ENCODE measurements around the gene ZNF469.

The ZNF469 gene

DNA sequence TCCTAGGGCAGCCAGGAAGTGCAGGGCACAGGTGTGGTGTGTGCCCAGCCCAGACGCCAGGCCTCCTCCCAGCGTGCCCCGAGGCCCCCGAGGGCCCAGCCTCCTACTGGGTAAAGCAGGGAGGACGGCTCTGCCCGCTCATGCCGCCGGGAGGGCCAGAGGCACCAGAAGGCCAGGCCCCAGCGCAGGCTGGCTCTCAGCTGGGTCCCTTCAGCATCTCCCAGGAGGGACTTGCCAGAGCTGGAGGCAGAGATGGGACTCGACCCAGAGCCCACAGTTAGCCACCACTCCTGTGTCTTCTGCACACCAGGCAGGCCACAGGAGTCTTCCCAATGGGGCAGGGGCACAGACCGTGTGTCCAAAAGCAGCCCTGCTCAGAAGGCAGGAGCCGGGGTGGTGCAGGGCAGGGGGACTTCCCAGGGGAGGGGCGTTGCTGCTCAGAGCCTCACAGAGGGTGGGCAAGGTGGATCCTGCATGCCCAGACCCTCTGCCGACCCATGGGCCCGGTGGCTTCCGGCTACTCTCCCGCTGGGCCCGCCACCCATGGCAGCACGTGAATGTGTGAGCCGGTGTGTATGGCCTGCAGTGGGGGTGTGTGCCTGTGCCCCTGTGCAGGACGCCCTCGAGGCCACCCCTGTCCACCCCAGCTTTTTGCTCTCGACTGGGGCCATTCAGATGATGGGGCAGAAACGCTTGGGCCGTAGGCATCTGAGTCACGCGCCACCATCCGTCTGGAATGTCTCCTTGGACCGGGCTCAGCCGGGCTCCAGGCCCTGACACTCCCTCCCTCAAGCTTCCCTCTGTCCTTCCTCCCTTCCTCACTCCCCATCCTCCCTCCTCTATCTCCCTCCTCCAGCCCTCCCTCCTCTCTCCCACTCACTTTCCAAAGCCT, 5.7 kb upstream of the ZNF469 start:
- no peak overlapping the region for H3K4me3 Mint-ChIP-seq
- H3K4me1 Mint-ChIP-seq (ENCODE audit: low read depth), result no peaks in the 10 kb centered on the region
- H3K27ac Mint-ChIP-seq, result no peak overlapping the region
- H3K9me3 Mint-ChIP-seq, result no peaks in the 10 kb centered on the region
- no peaks in the 10 kb centered on the region for H3K36me3 Mint-ChIP-seq (ENCODE audit: low read depth)
- H3K27me3 Mint-ChIP-seq (ENCODE audit: low read depth), result peaks cover under 1% of the 10 kb centered on the region

DNA sequence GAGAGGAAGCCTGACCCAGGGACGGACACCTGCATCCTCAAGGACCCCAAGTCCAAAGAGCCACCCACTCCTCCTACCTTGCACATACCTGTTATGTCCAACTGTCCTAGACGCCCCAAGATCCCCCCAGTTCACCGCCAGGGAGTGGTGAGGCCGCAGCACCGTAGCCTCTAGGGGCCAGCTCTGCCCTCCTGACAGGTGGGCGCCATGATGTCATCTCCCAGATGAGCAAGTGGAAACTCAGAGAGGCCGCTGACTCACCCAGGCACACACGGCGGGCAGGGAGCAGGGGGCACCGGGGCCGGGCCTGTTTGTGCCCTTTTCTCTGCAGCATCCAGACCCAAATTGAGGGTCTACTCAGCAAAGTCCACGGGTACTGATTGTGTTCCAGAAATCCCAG, 4.8 kb upstream of the ZNF469 start:
- H3K4me3 Mint-ChIP-seq, result no peak overlapping the region
- H3K4me1 Mint-ChIP-seq (ENCODE audit: low read depth), result no peaks in the 10 kb centered on the region
- H3K27me3 Mint-ChIP-seq (ENCODE audit: low read depth), result peaks cover 7% of the 10 kb centered on the region
- H3K36me3 Mint-ChIP-seq (ENCODE audit: low read depth), result no peaks in the 10 kb centered on the region
- H3K27ac Mint-ChIP-seq, result no peak overlapping the region
- H3K9me3 Mint-ChIP-seq, result no peaks in the 10 kb centered on the region

DNA sequence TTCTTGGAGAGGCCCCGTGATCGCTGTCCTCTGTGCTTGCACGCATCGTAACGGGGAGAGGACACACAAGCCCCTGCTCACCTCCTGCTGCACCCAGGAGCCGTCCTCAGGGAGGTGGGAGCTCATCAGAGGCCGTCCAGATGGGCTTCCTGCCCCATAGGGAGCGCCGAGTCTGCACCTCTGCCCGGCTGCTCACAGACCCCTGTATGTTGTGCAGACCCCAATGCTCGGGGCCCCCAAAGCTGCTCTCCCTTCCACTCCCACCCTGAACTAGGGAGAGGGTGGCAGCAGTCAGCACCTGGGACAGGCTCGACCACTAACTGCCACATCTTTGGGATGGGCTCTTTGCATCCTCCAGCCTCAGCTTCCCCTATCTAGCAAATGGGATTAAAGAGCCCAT, 4.4 kb upstream of the ZNF469 start:
- H3K27ac Mint-ChIP-seq, result no peak overlapping the region
- H3K36me3 Mint-ChIP-seq (ENCODE audit: low read depth), result no peaks in the 10 kb centered on the region
- no peak overlapping the region for H3K4me3 Mint-ChIP-seq

DNA sequence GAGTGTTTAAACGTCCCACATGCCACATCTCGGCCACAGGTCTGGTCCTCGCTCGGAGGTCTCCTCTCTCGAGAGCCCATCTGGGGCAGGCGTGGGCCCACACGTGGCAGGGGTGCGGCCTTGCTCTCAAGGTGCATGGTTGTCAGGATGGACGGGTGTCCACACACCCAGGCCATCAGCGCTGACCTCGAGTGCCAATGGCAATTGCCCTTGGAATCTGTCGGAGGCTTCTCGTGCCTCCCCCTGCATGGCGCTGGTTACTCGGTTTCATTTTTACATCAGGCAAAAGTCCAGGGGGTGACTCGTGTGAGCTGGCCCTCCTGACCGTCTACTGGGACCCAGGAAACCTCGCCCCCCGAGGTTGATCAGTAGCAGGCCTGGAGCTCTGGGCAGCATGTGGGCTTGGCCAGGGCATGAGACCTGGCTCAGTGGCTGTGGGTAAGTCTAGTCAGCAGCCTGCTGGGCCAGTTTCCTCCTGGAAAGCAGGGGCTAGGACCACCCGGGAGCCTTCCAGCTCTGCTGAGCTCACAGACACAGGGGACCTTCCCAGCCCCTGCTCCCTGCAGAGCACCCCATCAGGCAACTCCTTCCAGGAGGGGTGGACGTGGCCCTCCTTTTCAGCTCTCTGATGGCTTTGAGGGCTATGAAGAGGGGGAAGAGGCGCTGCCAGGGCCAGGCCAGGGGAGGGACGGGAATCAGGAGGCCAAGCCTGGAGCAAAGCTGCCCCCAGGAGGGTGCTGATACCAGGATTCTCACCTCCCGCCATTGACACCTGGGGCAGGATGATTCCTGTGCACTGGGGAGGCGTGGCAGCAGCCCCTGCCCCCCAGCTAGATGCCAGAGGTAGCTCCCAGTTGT, 3.7 kb upstream of the ZNF469 start:
- Mint-ChIP-seq H3K36me3 (ENCODE audit: low read depth) (no peaks in the 10 kb centered on the region), H3K4me3 (no peak overlapping the region), H3K27ac (no peak overlapping the region), H3K9me3 (no peaks in the 10 kb centered on the region), H3K4me1 (ENCODE audit: low read depth) (no peaks in the 10 kb centered on the region), H3K27me3 (ENCODE audit: low read depth) (peaks cover 9% of the 10 kb centered on the region)

More for the DNA sequence above, 4.4 kb upstream of the ZNF469 start:
- no peaks in the 10 kb centered on the region for H3K4me1 Mint-ChIP-seq (ENCODE audit: low read depth)
- H3K27me3 Mint-ChIP-seq (ENCODE audit: low read depth), result peaks cover 7% of the 10 kb centered on the region
- no peaks in the 10 kb centered on the region for H3K9me3 Mint-ChIP-seq

DNA sequence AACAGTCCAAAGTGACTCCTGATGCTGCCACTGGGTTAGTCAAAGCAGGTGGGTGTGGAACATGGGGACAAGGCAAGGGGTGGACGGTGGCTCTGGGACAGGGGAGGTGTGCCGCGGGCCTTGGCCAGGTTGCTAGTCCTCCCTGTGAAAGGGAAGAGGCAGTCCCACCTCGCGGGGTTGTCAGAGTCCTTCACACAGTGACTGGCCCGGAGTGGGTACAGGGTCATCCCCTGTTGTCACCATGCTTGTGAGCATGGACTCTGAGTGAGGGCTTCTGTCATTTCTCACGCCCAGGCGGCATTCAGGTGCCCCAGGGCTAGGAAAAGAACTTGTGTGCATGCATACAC, 3.1 kb upstream of the ZNF469 start:
- H3K9me3 Mint-ChIP-seq, result no peaks in the 10 kb centered on the region
- H3K36me3 Mint-ChIP-seq (ENCODE audit: low read depth), result no peaks in the 10 kb centered on the region
- peaks cover 16% of the 10 kb centered on the region for H3K27me3 Mint-ChIP-seq (ENCODE audit: low read depth)
- H3K27ac Mint-ChIP-seq, result no peak overlapping the region
- no peak overlapping the region for H3K4me3 Mint-ChIP-seq
- H3K4me1 Mint-ChIP-seq (ENCODE audit: low read depth), result no peaks in the 10 kb centered on the region

DNA sequence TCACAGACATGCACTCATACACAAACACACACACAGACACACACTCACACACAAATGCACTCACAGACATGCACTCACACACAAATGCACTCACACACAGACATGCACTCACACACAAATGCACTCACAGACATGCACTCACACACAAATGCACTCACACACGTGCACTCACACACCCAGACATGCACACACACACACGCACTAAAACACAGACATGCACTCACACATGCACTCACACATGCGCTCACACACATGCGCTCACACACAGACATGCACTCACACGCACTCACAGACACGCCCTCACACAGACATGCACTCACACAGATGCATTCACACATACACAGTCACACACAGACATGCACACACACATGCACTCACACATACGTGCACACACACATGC, 2.7 kb upstream of the ZNF469 start:
- H3K4me3 Mint-ChIP-seq, result no peak overlapping the region
- H3K36me3 Mint-ChIP-seq (ENCODE audit: low read depth), result no peaks in the 10 kb centered on the region
- no peak overlapping the region for H3K27ac Mint-ChIP-seq
- no peaks in the 10 kb centered on the region for H3K9me3 Mint-ChIP-seq
- H3K4me1 Mint-ChIP-seq (ENCODE audit: low read depth), result no peaks in the 10 kb centered on the region
- peaks cover 20% of the 10 kb centered on the region for H3K27me3 Mint-ChIP-seq (ENCODE audit: low read depth)

DNA sequence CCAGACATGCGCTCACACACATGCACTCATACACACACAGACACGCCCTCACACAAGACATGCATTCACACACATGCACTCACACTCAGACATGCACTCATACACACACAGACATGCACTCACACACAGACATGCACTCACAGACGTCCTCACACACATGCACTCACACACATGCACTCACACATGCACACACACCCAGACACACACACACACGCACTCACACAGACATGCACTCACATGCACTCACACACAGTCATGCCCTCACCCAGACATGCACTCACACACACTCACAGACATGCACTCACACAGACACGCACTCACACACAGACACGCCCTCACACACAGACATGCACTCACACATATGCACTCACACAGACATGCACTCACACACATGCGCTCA, 2.1 kb upstream of the ZNF469 start:
- Mint-ChIP-seq H3K4me3 (no peak overlapping the region), H3K4me1 (ENCODE audit: low read depth) (no peaks in the 10 kb centered on the region), H3K36me3 (ENCODE audit: low read depth) (no peaks in the 10 kb centered on the region)

DNA sequence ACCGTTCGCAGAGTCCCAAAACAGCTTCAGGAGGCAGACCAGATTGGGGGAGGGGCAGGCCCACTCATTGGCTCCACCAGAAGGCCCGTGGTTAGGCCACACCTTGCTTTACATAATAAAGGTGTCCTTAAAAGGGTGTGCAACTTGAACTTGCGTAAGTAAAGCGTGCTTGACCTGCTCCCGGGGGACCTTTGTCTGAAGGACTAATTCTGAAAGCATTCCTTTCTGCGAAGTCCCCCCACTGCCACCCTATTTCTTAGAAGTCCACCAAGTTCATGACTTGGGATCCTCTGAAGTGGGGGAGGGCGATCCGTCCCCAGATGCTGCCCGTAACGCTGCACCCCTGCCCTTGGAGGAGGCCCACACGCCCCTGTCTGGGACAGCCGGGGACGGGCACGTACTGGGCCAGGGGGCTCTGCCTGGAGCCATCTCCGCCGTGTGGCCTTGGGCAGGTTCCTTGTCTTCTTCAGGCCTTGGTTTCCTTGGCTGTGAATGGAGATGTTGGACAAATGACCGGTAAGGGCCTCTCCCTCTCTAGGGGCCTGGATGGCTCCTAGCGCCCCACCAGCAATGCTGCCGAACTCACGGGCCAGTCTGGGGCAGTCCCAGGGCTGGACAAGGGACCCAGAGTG, 823 bp upstream of the ZNF469 start:
- H3K4me3 Mint-ChIP-seq, result no peak overlapping the region
- no peaks in the 10 kb centered on the region for H3K4me1 Mint-ChIP-seq (ENCODE audit: low read depth)
- no peaks in the 10 kb centered on the region for H3K9me3 Mint-ChIP-seq
- peaks cover 24% of the 10 kb centered on the region for H3K27me3 Mint-ChIP-seq (ENCODE audit: low read depth)
- no peak overlapping the region for H3K27ac Mint-ChIP-seq
- no peaks in the 10 kb centered on the region for H3K36me3 Mint-ChIP-seq (ENCODE audit: low read depth)

More for the DNA sequence above, 2.1 kb upstream of the ZNF469 start:
- no peaks in the 10 kb centered on the region for H3K9me3 Mint-ChIP-seq
- H3K27ac Mint-ChIP-seq, result no peak overlapping the region
- H3K27me3 Mint-ChIP-seq (ENCODE audit: low read depth), result peaks cover 24% of the 10 kb centered on the region

DNA sequence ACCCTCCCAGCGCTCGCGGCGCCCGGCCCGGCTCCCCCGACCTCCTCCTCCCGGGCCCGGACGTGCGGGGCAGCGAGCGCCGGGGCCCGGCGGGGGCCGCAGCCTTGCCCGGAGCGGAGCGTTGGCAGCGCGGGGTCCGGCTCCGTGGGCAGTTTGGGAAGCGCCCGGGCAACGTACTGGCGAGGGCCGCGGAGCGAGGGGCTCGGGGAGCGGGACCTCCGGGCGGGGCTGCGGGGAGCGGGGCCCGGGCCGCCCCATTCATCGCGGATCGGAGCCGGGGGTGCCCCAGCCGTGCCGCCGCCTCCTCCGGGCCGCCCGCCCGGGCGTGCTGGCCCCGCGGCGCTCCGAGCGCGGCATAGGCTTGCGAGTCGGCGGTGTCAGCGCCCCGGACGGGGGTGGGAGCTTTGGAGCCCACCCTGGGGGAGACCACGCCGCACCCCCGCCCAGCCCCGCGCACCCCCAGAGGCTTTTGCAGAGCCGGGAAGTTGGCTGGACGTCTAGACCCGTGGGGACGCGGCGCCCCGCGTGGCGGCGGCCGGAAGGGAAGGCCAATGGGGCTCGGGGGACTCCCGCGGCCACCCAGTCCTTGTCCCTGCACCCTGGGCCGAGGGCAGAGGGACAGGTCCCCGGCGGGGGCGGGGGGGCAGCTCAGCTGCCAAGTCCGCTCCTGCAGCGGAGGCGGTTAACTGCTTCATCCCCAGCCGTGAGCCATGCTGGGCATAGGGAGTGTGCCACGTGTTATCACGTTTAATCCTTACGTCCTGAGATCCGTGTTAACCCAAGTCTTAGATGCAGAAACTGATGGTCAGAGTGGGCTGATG, 852 bp downstream of the ZNF469 start:
- peaks cover 24% of the 10 kb centered on the region for H3K27me3 Mint-ChIP-seq (ENCODE audit: low read depth)
- no peak overlapping the region for H3K4me3 Mint-ChIP-seq
- no peaks in the 10 kb centered on the region for H3K4me1 Mint-ChIP-seq (ENCODE audit: low read depth)
- no peak overlapping the region for H3K27ac Mint-ChIP-seq
- no peaks in the 10 kb centered on the region for H3K36me3 Mint-ChIP-seq (ENCODE audit: low read depth)
- H3K9me3 Mint-ChIP-seq, result no peaks in the 10 kb centered on the region

DNA sequence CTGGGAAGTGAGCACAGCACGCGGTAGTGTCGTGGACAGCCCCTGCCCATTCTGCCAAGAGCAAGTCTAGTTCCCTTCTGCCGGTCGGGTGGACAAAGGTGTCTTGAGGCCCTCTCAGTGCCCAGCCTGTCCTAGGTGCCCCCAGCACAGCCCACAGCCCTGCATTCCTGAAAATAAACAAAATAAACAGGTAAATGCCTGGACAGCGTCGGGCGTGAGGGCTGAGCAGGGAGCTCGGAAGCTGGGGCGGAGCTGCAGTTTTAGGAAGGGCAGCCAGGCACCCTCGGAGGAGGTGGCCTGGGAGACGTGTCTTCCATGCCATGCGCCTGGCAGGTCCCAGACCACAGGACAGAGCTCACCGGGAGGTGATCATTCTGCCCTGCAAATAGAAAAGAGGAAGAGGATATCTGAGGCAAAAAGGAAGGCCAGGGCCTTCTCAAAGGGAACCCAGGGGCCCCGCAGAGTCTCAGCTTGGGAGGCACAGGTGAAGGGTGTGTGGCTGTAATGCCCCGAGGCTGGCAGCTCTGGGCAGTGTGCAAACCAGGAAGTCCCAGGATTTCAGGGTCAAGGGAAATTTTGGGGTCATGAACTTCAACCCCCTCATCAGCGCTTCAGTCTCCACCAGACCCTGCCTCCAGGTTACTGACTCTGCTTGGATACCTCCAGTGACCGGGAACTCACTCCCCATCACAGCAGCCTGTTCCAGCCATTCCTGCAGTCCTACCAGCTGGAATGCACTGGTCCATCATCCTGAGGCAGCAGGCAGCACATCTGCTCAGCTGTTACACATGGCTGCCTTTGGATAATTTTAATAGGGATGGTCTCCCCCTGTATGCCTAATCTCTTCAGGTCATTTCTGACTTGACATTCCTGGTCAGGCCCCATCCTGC, 1.7 kb downstream of the ZNF469 start:
- H3K4me1 Mint-ChIP-seq (ENCODE audit: low read depth), result no peaks in the 10 kb centered on the region
- H3K9me3 Mint-ChIP-seq, result no peaks in the 10 kb centered on the region
- peaks cover 24% of the 10 kb centered on the region for H3K27me3 Mint-ChIP-seq (ENCODE audit: low read depth)
- H3K36me3 Mint-ChIP-seq (ENCODE audit: low read depth), result no peaks in the 10 kb centered on the region
- no peak overlapping the region for H3K27ac Mint-ChIP-seq
- no peak overlapping the region for H3K4me3 Mint-ChIP-seq

DNA sequence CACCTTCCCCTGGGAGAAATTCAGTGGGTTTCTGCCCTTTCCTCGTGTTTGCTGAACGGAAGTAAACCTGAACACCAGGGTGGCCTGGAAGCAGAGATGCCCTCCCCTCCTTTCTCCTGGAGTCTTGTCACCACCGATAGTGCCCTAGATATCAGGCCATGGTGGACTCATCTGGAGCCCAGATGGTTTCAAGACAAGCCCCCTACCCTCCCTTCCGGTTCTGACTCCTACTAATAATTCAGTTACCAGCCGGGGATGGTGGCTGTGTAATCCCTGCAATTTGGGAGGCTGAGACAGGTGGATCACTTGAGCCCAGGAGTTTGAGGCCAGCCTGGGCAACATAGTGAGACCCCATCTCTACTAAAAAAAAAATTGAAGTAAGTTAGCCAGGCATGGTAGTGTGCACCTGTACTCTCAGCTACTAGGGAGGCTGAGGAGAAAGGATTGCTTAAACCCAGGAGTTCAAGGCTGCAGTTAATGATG, 2.4 kb downstream of the ZNF469 start:
- H3K9me3 Mint-ChIP-seq, result no peaks in the 10 kb centered on the region
- peaks cover 24% of the 10 kb centered on the region for H3K27me3 Mint-ChIP-seq (ENCODE audit: low read depth)
- no peaks in the 10 kb centered on the region for H3K4me1 Mint-ChIP-seq (ENCODE audit: low read depth)
- H3K36me3 Mint-ChIP-seq (ENCODE audit: low read depth), result no peaks in the 10 kb centered on the region
- H3K27ac Mint-ChIP-seq, result no peak overlapping the region
- no peak overlapping the region for H3K4me3 Mint-ChIP-seq

DNA sequence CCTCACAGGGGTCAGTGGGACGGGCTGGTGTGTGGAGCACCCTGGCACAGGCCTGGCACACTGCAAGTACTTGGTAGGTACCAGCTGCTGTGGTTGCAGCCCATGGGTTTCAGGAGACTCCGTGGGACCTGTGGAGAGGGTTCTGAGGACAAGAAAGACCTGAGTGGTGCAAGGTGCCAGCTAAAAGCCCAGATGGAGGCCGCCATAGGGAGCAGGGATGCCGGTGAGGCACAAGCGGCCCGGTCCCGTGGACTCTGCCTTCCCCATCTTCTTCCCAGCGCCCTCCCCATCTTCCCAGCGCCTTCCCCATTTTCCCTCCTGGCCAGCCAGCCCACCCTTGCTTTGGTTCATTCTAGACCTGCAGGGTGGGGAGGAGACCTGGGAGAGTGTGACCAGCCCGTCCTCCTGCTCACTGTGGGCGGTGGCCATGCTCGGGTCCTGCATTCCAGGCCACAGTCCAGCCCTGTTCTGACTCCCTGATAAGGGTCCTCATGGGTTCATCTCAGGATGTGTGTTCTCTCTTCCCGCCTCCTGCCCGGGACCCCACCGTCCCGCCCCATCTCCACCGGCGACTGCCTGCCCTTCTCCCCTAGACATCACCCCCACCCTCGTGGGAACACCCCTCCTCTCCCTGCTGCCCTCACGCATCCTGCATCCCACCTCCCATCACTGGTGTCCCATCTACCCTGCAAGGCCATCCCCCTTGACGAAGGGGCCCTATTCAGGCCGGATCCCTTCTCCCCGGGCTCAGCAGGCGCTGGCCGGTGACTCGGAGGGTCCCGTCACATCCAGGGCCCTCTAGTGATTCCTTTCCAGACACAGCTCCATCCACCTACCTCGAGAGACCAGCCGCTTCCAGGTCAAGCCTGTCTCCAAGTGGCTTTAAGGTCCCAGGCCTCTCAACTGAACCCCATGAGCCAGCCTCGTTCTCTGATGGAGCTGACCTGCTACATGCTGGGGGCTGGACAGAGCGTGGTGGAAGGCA, 3.4 kb downstream of the ZNF469 start:
- peaks cover 24% of the 10 kb centered on the region for H3K27me3 Mint-ChIP-seq (ENCODE audit: low read depth)
- H3K27ac Mint-ChIP-seq, result no peak overlapping the region
- H3K4me3 Mint-ChIP-seq, result no peak overlapping the region
- H3K9me3 Mint-ChIP-seq, result no peaks in the 10 kb centered on the region
- H3K4me1 Mint-ChIP-seq (ENCODE audit: low read depth), result no peaks in the 10 kb centered on the region
- H3K36me3 Mint-ChIP-seq (ENCODE audit: low read depth), result no peaks in the 10 kb centered on the region

Measured in T-helper 1 cell treated with Interleukin-12 subunit alpha and Interleukin-12 subunit beta and Interleukin-4 antibody, amounts not matched to agents 30 μg/mL and 1 μg/mL, for 36 hours (primary cell).